LNCAP (cell line): ENCODE data around the gene ZNF592.

Source experiments
- CTCF ChIP-seq: fragments of 450-650 bp; IDR thresholded peaks from 2 replicates; pipeline ENCODE4 v1.5.1; 2017; ENCODE audit warnings: mild to moderate bottlenecking

Gene ZNF592

GRCh38 chr15:84752195-84752594 is 3.8 kb downstream of the ZNF592 start:
- TF ChIP-seq CTCF, result no peak

GRCh38 chr15:84752700-84753099 is 4.3 kb downstream of the ZNF592 start:
- no peak for TF ChIP-seq CTCF

- TF ChIP-seq CTCF, result no peak
These were observed 7.5 kb downstream of the ZNF592 start for GRCh38 chr15:84755736-84756527.

GRCh38 chr15:84759018-84759417 is 10.6 kb downstream of the ZNF592 start:
- no peak for TF ChIP-seq CTCF

GRCh38 chr15:84760219-84760618 is 11.8 kb downstream of the ZNF592 start:
- TF ChIP-seq CTCF, result no peak

GRCh38 chr15:84761607-84762131 is 13.3 kb downstream of the ZNF592 start:
- TF ChIP-seq CTCF, result no peak

- no peak for TF ChIP-seq CTCF
These were observed 14.6 kb downstream of the ZNF592 start for GRCh38 chr15:84762840-84763572.
